Activated CD8-positive, alpha-beta memory T cell treated with anti-CD3 and anti-CD28 coated beads, Interleukin-2, amount 50 U/mL, for 24 hours (primary cell): ENCODE results near the gene SSX3.
"Not testable (repeated sequence)": the region's sequence is repeated elsewhere in the genome, so short reads cannot be mapped to it uniquely, and the experiment has no call there.

Source experiments
- DNase-seq: peaks from one replicate; pipeline ENCODE4 v3.0.0-alpha.2; 2020; ENCODE audit errors: extremely low read depth

Gene SSX3, protein sequence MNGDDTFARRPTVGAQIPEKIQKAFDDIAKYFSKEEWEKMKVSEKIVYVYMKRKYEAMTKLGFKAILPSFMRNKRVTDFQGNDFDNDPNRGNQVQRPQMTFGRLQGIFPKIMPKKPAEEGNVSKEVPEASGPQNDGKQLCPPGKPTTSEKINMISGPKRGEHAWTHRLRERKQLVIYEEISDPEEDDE

DNA sequence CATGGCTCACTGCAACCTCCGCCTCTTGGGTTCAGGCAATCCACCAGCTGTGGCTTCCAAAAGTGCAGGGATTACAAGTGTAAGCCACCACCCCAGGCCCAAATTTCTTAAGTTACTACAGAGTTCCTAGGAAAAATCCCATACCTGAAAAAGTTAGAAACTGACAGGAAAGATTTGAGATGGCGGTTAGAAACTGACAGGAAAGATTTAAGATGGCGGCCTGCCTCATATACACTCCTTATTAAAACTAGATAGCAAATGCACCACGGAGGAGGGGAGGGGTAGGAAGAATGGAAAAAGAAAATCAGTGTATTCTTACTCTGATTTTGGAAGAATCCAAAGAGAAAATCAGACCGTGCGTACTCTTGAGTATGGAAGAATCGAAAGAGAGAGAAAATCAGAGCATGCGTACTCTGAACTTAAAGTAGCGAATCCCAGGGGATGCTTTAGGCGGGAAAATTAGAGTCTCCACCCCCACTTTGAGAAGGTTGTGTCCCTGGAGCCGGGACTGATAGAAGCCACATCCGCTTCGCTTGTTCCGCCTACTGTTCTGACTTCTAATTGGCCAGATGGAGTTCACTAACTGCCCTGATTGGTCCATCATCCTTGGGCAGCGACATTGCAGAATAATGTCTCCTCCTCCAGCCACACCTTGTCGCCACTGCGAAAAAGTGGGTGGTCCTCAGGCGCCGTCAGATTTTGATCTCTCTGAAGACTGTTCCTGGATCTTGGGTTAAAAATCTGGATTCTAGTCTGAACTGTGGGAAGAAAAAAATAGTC lies at the start of gene SSX3:
SSX3 (minus strand) TSS at position 389 of the 780 bp plus-strand sequence. CDS start 1,454 bp downstream, outside the sequence.
- not testable (repeated sequence) for DNase-seq

DNA sequence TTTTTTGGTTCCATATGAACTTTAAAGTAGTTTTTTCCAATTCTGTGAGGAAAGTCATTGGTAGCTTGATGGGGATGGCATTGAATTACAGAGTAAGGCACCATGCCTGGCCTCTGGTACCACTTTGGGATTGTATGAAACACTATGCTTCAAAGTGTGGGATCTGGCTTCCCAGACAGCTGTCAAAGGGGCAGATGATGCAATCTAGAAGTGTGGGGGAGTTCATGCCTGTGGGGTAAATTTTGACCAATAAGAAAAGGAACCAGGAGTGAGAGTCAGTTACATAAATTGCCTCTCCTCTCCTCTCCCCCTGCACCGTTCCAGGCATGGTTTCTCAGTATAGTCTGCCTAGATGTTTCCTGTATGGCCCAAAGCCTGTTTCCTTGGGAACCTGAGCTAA lies 41.3 kb upstream of the SSX3 start:
- not testable (repeated sequence) for DNase-seq

DNA sequence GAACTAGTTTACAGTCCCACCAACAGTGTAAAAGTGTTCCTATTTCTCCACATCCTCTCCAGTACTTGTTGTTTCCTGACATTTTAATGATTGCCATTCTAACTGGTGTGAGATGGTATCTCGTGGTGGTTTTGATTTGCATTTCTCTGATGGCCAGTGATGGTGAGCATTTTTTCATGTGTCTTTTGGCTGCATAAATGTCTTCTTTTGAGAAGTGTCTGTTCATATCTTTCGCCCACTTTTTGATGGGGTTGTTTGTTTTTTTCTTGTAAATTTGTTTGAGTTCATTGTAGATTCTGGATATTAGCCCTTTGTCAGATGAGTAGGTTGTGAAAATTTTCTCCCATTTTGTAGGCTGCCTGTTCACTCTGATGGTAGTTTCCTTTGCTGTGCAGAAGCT lies 40.4 kb upstream of the SSX3 start:
- not testable (repeated sequence) for DNase-seq

DNA sequence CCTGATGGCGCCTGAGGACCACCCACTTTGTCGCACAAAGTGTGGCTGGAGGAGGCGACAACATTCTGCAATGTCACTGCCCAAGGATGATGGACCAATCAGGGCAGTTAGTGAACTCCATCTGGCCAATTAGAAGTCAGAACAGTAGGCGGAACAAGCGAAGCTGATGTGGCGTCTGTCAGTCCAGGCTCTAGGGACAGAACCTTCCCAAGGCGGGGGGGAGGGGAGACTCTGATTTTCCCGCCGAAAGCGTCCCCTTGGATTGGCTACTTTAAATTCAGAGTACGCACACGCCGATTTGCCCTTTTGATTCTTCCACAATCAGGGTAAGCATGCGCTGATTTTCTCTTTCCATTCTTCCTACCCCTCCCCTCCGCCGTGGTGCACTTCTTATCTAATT lies 26.7 kb upstream of the SSX3 start, which contains the start of gene SSX4:
SSX4 (plus strand) TSS at position 301 of the 400 bp plus-strand sequence. CDS start 515 bp downstream, outside the sequence.
- not testable (repeated sequence) for DNase-seq

GRCh38 chrX:48370408-48370807 lies 13.9 kb upstream of the SSX3 start:
- not testable (repeated sequence) for DNase-seq

DNA sequence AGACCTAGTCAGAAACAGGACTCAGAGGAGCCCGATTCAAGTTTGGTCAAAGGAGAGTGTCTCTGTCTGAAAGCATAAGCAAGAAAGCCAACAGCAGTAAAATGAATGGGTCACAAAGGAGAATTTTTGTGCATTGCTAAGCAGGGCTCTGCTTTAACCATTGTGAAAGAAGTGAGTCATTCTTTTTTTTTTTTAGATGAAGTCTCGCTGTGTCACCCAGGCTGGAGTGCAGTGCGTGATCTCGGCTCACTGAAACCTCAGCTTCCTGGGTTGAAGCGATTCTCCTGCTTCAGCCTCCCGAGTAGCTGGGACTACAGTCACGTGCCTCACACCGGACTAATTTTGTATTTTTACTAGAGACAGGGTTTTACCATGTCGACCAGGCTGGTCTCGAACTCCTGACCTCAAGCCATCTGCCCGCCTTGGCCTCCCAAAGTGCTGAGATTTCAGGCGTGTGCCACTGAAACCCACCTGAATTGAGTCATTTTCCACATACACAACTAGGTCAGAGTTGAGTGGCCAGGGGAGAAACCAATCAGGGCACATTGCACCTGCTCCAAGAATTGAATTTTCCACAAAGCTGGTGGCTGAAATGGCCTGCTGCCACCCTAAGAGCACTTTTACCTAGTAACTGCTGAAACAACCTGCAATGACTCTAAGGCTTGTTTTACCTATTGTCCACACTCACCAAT lies 11.4 kb upstream of the SSX3 start:
- DNase-seq: not testable (repeated sequence)

DNA sequence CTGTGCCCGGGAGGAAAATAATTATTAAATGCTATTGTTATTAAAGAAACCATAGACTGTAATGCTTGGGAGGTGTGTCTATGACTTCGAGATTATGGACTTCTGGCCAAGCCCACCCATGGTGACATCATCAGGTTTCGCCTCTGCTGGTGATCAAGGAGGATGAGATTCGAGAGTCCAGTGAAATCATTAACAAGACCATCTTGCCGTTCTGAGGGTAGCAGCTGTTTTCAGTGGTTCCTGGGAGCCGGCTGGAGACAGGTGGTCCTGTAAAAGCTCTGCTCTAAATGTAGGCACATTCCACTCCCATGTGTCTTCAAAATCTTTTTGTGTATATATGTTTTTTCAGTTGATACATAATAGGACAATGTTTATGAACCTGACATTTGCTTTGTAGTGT lies 2.8 kb upstream of the SSX3 start:
- not testable (repeated sequence) for DNase-seq

- no peak for DNase-seq
Observed at GRCh38 chrX:48357681-48358080, 1.2 kb upstream of the SSX3 start.

- DNase-seq: not testable (repeated sequence)
Observed at GRCh38 chrX:48346059-48346458, 10.4 kb downstream of the SSX3 start.

DNA sequence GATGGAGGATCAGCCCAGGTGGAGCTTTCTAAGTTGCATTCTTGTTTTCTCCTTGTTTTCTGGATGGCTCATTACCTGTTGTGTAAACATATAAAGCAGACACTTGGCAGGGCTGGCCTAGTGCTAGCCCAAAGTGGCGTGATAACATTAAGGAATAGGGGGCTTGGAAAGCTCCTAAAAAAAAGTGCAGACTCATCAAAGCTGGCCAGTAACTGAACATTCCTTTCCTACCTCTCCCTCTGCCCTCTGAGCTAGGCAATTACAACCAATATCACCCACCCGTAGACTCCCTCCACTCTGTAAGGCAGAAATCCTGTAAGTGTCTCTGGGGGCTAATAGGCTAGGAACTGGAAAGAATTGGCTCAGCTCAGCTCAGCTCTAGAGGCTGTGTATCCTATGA lies 42.5 kb downstream of the SSX3 start:
- DNase-seq: not testable (repeated sequence)

DNA sequence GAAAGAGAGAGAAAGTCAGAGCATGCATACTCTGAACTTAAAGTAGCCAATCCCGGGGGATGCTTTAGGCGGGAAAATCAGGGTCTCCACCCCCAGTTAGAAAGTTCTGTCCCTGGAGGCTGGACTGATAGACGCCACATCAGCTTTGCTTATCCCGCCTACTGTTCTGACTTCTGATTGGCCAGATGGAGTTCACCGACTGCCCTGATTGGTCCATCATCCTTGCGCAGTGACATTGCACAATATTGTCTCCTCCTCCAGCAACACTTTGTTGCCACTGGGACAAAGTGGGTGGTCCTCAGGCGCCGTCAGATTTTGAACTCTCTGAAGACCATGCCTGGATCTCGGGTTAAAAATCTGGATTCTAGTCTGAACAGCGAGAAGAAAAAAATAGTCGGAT lies 50.3 kb downstream of the SSX3 start:
- no peak for DNase-seq
